ENCODE measurements around the gene ABCA1.

- TF ChIP-seq CTCF (conservative IDR thresholded peaks at IDR 0.05; ENCODE audit: low read depth, low read length) (no peak), MXI1 (IDR thresholded peaks at IDR 0.05; ENCODE audit: borderline replicate concordance, low read depth, low read length) (no peak), USF2 (IDR thresholded peaks at IDR 0.05; ENCODE audit: low read depth, low read length) (no peak), POLR2A (IDR thresholded peaks at IDR 0.05; ENCODE audit: low read depth, low read length) (no peak), CEBPB (IDR thresholded peaks at IDR 0.05; ENCODE audit: low read depth, low read length) (peak; percentile 71), RAD21 (IDR thresholded peaks at IDR 0.05; ENCODE audit: low read length) (no peak), RFX5 (IDR thresholded peaks at IDR 0.05; ENCODE audit: low read depth, low read length) (no peak)
Measured at GRCh38 chr9:104868687-104869404, 59.1 kb downstream of the ABCA1 start.
